GM23248 (cell line): Measurements from ENCODE around the gene SNX9.

ENCODE experiments used
- EZH2 ChIP-seq: fragments of 200-600 bp; sonication (generic); IDR thresholded peaks from 2 replicates; pipeline ENCODE4 v1.6.1; 2018; ENCODE audit warnings: antibody characterized with exemption, mild to moderate bottlenecking; ENCODE audit not compliant: insufficient read depth, poor library complexity, severe bottlenecking
- EZH2phosphoT487 ChIP-seq: fragments of 200-600 bp; sonication (generic); IDR thresholded peaks from 2 replicates; pipeline ENCODE4 v1.6.1; 2018; ENCODE audit warnings: antibody characterized with exemption, moderate library complexity, mild to moderate bottlenecking, low read depth; ENCODE audit not compliant: insufficient read depth

DNA sequence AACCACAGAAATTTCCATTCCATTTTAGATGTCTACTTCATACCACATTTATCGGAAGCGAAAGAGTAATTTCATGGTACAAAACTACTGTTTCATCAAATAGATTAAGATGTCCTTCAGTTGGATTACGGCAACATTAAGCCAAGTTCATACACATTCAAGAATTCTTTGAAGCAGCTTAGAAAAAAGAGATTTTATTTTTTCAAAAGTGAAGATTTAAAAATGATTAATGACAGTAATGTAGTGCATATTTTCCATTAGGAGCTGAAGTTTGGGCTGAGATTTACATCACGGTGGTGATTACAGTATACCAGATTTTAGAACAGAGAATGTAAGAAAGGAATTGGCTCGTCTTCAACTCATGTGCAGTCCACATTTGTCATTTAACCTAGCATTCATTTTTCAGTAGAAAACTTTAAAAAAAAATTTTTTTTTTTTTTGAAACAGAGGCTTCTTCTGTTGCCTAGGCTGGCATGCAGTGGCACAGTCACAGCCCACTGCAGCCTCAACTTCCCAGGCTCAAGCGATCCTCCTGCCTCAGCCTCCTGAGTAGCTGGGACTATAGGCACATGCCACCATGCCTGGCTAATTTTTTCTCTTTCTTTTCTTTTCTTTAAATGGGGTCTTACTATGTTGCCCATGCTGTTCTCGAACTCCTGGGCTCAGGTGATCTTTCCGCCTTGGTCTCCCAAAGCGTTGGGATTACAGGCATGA is 160.5 kb downstream of the SNX9 start:
- TF ChIP-seq EZH2: no peak
- no peak for TF ChIP-seq EZH2phosphoT487
